Lung microvascular endothelial cell (primary cell): ENCODE data around the gene SCIN. TPM values are rescaled to one million over a fixed set of nuclear protein-coding genes. Genes with fewer than 3 reads are reported as not detected.
A peak's percentile ranks its signal among the peaks of the same experiment; 100 is the strongest.
"Not testable (repeated sequence)": the region's sequence is repeated elsewhere in the genome, so short reads cannot be mapped to it uniquely, and the experiment has no call there.

Experiments
- DNase-seq, 2 donors: peaks; one replicate each; pipeline versions ENCODE4 v3.0.0 to v3.0.0-alpha.2; 2010; ENCODE audit warnings: low read depth in 2 of 2
- total RNA-seq: library from RNA; depleted of rRNA; stranded (reverse); fragments of >200 nt; gene quantifications from 2 replicates; pipeline ENCODE4 v1.2.1, GENCODE V29; 2014

The SCIN gene
- not detected in 2 replicates for total RNA-seq

DNA sequence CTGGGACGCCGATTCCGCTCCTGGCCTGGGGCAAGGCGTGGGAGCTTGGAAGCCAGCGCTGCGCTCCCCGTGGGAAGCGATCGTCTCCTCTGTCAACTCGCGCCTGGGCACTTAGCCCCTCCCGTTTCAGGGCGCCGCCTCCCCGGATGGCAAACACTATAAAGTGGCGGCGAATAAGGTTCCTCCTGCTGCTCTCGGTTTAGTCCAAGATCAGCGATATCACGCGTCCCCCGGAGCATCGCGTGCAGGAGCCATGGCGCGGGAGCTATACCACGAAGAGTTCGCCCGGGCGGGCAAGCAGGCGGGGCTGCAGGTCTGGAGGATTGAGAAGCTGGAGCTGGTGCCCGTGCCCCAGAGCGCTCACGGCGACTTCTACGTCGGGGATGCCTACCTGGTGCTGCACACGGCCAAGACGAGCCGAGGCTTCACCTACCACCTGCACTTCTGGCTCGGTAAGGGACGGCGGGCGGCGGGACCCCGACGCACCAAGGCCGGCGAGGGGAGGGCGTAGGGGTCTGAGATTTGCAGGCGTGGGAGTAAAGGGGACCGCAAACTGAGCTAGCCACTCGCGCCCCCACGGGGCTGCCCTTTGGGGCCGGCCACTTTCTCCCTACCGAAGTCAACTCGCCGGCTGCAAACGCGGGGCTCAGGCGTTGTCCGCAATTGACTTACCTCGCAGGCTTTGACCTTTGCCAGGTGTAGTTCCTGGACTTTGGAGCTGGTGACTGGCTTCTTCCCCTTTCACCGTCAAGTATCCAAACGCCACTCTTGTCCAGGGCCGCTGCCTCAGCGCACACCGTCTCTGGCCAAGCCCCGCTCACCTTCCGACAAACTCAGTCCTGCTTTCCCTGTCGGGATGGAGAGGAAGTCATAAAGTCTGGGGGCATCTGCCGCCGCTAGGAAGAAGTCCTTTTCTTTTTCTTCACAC is at the start of gene SCIN:
TSS of gene SCIN (plus strand) at position 187 of the 928 bp plus-strand sequence. CDS start at position 254, 67 bp downstream.
- peak; percentile 2 for DNase-seq

DNA sequence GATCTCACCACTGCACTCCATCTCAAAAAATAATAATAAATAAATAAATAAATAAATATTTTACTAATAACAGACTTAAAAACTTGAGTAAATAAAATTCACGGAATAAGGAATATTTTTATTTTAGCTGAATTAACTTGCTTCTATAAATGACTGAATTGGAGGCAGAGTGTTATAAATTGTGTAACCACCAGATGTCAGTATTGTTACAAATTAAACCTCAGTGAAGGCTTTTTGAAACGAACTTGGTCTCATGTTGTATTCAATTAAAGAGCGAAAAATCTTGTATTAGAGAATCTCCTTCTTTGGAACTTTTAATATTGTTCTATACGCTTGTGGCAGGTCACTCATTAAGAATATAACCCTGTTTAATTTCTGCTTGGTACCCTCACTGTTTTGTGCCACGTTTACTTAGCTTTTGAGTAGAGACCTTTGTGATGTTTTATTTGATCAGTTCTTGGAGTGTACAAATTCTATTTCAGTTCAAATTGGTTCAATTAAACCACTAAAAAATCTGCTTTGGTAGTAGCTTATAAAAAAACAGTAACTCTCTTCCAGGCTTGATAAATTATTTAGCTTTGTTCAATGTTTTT is 45.6 kb upstream of the SCIN start:
- peak; percentile 68 to 74 for DNase-seq

DNA sequence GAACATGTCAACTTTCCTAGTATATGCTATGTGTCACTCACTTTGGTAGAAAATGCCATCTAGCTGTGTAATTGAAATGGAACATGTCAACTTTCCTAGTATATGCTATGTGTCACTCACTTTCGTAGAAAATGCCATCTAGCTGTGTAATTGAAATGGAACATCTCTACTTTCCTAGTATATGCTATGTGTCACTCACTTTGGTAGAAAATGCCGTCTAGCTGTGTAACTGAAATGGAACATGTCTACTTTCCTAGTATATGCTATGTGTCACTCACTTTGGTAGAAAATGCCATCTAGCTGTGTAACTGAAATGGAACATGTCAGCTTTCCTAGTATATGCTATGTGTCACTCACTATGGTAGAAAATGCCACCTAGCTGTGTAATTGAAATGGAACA is 43.8 kb upstream of the SCIN start:
- DNase-seq, result not testable (repeated sequence)

GRCh38 chr7:12527670-12528069 is 42.9 kb upstream of the SCIN start:
- not testable (repeated sequence) for DNase-seq

DNA sequence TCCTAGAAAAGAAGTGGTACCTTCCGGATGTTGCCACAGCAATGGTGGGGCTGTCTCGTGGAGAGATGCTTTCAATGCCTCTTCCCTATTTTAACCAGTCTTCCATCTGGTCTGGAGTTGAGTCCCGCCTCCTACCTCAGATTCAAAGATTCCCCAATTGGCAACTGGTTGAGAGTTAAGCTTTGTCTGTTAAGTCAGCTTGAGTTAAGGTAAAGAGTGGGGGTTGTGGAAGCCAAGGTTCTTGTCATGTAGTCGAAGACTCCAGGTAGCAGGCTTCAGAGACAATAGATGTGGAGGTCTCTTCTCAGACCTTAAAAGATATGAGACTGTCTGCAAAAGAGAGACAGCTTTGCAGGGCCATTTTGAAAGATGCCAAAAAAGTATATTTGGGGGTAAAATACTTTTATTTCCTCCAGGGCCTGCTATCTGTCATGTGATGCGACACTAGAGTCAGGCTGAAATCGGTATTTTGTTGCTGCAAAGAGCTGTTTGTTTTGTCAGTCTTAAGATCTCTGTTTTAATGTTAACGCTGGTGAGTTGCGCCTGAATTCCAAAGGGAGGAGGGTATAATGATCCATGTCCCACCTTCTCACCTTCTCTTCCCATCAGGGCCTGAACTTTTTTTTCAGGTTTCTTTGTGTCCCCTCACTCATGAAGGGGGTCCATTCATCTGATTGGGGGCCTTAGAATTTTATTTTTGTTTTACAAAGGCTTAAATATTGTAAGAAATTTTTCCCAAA is 40.4 kb upstream of the SCIN start:
- no peak for DNase-seq

DNA sequence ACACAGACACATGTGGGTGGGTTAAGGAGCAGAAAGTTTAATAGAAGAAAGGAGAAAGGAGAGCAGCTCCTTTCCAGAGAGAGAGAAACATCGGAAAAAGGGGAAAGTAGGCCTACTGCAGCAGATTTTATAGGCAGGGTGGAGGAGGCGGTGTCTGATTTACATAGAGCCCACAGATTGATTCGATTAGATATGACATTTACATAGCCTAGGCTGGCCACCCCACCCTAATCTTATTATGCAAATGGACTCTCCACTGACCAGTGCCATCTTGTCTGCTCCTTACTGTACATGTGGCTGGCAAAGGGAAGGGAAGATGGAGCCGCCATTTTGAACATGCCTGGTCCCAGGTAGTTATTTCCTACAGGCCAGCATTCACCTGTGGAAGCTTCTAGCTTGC is 38.7 kb upstream of the SCIN start:
- DNase-seq, result no peak

DNA sequence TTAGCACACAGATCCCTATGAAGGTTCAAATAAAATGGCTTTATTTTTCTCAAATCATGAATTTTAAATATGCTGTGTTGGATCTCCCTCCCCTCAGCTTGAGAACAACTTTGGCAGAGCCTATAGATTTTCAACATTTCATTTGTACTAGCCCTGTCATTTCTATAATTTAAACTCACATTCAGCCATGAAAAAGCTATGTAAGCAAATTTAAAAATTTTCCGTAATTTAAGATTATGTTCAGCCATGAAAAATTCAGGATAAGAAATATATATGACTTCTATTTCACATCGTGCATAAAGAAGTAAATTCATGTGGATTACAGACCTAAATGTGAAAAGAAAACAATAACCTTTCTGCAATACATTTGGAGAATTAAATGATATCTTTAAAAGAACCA is 36.5 kb upstream of the SCIN start:
- DNase-seq, result no peak

GRCh38 chr7:12539681-12540080 is 30.8 kb upstream of the SCIN start:
- DNase-seq, result no peak

DNA sequence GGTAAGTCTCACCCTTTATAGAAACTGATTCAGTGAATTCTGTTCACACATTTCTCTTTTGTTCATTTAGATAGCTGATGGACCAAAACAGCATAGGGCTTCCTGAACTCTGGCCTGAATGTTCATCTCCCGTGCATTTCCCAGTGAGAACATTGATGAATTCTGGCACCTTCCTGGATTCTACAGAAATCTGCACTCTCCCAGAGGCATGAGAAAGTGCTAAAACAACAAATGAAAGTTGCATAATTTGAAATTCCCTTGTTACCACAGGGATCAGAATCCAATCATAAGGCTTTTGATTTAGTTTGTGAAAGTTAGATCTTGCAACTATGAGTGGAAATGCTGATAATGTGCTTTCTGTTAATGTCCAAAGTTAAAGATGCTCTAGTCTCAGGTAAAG is 29.7 kb upstream of the SCIN start:
- no peak for DNase-seq

DNA sequence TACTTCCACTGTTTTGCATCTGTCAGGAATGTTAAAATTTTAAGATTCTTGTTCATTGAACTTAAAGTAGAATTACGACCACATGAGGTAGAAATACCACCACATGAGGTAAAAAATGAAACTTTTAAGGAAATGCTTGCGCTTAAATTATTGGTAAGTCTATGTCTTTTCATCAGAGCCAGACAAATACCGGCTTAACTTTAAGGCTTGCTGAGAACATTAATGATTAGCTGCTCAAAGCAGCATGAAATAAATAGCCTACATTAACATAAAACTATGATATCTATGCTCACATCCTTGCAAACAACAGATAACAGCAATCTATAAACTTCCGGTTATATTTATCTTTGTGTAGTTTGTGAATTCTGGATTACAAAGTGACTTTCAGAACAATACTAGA is 26.9 kb upstream of the SCIN start:
- no peak for DNase-seq

- DNase-seq, result peak in 1 of 2 donors; percentile 22
These were observed 21.4 kb upstream of the SCIN start for GRCh38 chr7:12549106-12549505.

GRCh38 chr7:12550956-12551355 is 19.6 kb upstream of the SCIN start:
- no peak for DNase-seq

DNA sequence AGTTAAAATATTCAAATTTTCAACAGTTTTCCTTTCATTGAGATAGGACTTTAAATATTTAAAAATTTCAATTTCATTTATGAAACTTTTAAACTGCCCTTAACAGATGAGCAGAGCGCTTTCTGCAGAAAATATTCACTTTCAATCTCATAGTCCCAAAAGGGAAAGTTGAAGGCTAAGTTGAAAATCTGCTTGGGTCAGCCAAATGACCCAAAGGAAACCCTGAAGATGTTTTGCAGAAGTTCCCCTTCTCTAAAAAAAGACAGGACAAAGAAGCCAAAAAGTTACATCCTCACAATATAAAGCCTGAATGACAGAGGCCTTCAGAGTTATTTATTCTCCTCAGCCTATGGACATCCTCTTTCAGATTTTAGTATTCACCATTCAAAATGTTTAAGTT is 17.6 kb upstream of the SCIN start:
- DNase-seq, result no peak

DNA sequence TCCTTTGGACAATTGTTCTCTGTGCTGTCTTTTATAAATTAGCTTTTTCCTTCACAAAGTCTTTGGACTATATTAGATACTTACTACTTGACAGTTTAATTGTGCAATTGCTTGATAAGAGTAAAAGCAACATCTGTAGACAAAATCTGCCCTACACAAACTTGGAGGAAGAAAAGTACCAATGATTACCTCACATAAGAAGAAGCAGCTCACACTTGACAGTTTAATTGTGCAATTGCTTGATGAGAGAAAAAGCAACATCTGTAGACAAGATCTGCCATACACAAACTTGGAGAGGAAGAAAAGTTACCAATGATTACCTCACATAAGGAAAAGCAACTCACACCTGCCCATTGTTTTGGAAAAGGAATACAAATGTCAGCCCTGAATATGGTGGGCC is 17.1 kb upstream of the SCIN start:
- no peak for DNase-seq

- DNase-seq, result no peak
These were observed 16.2 kb upstream of the SCIN start for GRCh38 chr7:12554351-12554750.

DNA sequence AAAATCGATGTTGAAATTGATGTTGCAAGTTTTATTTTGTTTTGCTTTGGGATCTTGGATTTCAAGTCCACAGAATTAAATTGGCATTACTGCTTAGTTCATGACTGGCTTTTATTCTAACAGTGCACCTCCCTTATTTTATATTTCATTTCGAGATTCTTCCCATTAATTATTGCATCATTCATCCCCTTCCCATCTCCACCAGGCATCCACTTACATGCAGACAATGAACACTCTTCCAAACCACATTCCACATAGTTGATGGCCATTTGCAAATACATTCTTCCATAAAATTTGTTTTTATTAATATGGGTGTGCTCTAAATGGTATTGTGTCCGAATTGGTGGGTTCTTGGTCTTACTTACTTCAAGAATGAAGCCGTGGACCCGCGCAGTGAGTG is 15.6 kb upstream of the SCIN start:
- DNase-seq, result no peak

DNA sequence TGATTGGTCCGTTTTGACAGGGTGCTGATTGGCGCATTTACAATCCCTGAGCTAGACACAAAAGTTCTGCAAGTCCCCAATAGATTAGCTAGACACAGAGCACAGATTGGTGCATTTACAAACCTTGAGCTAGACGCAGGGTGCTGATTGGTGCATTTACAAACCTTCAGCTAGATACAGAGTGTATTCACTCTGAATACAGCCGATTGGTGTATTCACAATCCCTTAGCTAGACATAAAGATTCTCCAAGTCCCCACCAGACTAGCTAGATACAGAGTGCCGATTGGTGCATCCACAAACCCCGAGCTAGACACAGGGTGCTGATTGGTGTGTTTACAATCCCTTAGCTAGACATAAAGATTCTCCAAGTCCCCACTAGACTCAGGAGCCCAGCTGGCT is 14.8 kb upstream of the SCIN start:
- DNase-seq, result not testable (repeated sequence)

- DNase-seq, result peak; percentile 4 to 6
These were observed 14.3 kb upstream of the SCIN start for GRCh38 chr7:12556139-12556792.

GRCh38 chr7:12557282-12557681 is 13.2 kb upstream of the SCIN start:
- no peak for DNase-seq

DNA sequence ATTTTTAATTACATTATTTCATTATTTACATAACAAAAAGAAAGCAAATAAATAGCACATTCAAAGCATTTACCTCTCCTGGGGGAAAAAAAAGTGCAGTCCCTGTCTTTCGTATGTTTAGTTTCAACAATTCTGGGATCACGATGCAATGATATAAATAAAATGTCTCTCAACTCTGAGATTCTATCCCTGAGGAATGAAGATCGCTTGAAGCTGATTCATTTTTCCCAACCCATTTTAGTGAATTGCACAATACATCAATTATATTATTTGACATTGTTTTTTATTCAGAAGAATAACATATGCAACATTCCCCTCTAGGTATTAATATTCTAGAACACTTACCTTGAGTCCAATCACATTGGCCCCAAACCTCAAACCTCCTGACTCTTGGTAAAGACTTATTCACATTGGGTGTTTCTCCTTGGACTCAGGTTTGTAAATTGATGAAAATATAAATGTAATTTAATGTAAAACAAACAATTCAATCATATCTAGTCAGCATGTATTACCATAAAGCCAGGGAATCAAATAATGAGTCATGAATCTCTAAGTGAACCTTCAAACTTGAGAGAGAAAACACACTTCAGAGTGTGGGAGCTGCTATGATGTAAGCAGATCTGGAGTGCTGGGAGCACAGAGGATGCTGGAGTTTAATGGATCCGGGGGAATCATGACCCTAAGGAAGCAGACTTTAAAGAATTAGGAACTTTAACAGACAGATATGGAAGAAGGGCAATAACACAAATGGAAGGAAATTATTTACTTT is 5.3 kb upstream of the SCIN start:
- DNase-seq, result no peak

- no peak for DNase-seq
These were observed 4.6 kb upstream of the SCIN start for GRCh38 chr7:12565873-12566272.
